Testis (tissue), 2 donors: Measurements from ENCODE around the gene C10orf105.

Experiments used
- POLR2A ChIP-seq: fragments of 450-650 bp; IDR thresholded peaks from one replicate; pipeline ENCODE4 v1.6.1; 2017; ENCODE audit warnings: antibody characterized with exemption, mild to moderate bottlenecking, moderate library complexity
- TF ChIP-seq, protein P1 (sequence below), 3 experiments: fragments of 450-650 bp in 2 of 3; fragments of 200-600 bp in 1 of 3; sonication (generic) in 1 of 3; IDR thresholded peaks; one replicate each; pipeline ENCODE4 v1.5.1; 2016 to 2019; ENCODE audit warnings: antibody characterized with exemption in 3 of 3, mild to moderate bottlenecking in 2 of 3, moderate library complexity in 1 of 3

- no peak for TF ChIP-seq POLR2A
- TF ChIP-seq, protein P1, sequence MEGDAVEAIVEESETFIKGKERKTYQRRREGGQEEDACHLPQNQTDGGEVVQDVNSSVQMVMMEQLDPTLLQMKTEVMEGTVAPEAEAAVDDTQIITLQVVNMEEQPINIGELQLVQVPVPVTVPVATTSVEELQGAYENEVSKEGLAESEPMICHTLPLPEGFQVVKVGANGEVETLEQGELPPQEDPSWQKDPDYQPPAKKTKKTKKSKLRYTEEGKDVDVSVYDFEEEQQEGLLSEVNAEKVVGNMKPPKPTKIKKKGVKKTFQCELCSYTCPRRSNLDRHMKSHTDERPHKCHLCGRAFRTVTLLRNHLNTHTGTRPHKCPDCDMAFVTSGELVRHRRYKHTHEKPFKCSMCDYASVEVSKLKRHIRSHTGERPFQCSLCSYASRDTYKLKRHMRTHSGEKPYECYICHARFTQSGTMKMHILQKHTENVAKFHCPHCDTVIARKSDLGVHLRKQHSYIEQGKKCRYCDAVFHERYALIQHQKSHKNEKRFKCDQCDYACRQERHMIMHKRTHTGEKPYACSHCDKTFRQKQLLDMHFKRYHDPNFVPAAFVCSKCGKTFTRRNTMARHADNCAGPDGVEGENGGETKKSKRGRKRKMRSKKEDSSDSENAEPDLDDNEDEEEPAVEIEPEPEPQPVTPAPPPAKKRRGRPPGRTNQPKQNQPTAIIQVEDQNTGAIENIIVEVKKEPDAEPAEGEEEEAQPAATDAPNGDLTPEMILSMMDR (IDR thresholded peaks at IDR 0.05): no peak
Observed at GRCh38 chr10:71675295-71675970, 44.1 kb downstream of the C10orf105 start.
